NCI-H2196 (cell line): ENCODE measurements around the gene RTL10.
A peak's percentile ranks its signal among the peaks of the same experiment; 100 is the strongest.

Experiments used
- DNase-seq: peaks from one replicate; lab custom pipeline; 2025; ENCODE audit not compliant: unreplicated experiment; lab: John Stamatoyannopoulos, UW

Gene RTL10

GRCh38 chr22:19865141-19865829 is 10.6 kb upstream of the RTL10 start:
- no peak for DNase-seq

DNA sequence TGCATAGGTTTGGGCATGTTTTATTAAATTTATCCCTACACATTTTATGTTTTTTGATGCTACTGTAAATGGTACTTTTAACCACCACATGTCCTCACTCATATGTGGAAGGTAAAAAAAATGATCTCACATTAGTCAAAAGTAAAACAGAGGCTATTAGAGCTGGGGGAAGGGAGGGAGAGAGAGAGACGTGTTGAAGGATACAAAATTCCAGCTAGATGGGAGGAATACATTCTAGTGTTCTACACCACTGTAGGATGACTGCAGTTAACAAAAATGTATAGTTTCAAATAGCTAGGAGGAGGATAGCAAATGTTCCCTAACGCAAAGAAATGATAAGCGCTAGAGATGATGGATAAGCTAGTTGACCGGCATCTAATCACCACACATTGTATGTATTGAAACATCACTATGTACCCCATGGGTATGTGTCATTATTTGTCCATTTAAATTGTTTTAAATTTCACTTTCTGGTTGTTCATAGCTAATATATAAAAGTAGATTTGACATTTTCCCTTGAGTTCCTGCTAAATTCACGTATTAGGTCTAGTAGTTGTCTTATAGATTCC is 9.9 kb upstream of the RTL10 start:
- no peak for DNase-seq

- DNase-seq, result no peak
Measured at GRCh38 chr22:19863571-19863970, 8.9 kb upstream of the RTL10 start.

DNA sequence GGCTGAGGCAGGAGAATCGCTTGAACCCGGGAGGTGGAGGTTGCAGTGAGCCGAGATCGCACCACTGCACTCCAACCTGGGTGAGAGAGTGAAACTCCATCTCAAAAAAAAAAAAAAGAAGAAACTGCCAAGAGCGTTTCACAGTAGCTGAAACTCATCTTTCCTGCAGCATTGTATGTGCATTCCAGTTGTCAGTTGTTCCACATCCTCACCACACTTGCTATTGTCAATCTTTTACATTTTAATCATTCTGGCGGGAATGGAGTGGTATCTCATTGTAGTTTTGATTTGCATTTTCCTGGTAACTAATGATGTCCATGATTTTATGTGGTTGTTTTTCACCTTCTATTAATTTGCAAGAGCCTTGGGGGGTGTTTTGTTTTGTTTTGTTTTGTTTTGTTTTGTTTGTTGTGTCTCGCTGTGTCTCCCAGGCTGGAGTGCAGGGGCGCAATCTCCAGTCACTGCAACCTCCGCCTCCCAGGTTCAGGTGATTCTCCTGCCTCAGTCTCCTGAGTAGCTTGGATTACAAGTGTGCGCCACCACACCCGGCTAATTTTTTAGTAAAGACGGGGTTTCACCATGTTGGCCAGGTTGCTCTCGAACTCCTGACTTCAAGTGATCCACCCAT is 8.1 kb upstream of the RTL10 start:
- DNase-seq, result no peak

DNA sequence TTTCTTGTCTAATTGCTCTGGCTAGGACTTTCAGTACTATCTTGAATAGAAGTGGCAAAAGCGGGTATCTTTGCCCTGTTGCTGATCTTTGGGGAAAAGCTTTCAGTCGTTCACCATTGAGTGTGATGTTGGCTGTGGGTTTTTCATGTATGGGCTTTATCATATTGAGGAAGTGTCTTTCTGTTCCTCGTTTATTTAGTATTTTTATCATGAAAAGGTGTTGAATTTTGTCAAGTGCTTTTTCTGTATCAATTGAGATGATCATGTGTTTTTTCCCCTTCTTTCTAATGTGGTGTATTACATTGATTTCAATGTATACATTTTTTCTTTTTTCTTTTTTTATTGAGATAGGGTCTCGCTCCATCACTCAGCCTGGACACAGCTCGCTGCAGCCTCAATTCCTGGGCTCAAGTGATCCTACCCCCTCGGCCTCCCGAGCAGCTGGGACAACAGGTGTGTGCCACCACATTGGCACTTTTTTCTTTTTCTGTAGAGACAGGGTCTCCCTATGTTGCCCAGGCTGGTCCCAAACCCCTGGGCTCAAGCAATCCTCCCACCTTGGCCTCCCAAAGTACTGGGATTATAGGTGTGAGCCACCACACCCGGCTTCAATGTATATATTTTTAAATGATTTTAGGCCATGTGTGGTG is 5.3 kb upstream of the RTL10 start:
- DNase-seq, result no peak

DNA sequence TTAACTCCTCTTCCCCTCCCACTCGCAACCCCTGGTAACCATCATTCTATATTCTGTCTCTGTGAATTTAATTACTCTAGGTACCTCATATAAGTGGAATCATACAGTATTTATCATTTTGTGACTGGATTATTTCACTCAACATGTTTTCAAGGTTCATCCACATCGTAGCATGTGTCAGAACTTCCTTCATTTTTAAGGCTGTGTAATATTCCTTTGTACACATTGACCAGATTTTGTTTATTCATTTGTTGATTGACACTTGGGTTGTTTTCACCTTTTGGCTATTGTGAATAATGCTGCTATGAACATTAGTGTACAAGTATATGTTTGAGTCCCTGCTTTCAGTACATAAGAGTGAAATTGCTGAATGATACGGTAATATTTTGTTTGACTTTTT is 2.7 kb upstream of the RTL10 start:
- DNase-seq, result no peak

GRCh38 chr22:19855504-19856409 is 1.1 kb upstream of the RTL10 start:
- DNase-seq, result peak; percentile 60

GRCh38 chr22:19853879-19854777 is 546 bp downstream of the RTL10 start:
- DNase-seq, result no peak

GRCh38 chr22:19853058-19853878 is 1.4 kb downstream of the RTL10 start:
- no peak for DNase-seq

DNA sequence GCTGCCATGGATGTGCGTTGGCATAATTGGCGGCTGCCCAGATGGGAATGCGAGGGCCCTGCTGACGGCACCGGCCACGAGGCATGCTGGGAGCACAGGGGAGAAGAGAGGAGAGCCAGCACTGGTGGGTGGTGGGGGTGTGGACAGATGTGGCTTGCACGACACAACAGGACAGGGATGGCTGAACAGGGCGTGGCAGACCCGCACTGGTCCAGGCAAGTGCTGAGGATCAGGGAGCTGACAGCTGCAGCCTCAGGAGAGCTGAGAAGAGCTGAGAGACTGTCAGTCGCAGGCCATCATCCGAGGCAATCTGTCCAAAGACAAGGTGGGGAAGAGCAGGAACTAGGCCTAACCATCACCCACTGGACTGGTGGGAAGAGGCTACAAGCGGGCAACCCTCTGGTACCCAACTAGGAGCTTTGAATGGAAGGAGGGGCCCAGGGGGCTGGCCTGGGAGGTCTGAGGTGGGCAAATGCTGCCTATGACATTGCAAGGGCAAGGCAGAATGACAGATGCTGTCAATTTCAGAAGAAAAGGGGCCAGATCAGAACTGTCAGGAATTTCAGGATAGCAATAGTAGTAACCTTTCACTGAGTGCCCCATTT is 2.4 kb downstream of the RTL10 start:
- DNase-seq, result no peak

DNA sequence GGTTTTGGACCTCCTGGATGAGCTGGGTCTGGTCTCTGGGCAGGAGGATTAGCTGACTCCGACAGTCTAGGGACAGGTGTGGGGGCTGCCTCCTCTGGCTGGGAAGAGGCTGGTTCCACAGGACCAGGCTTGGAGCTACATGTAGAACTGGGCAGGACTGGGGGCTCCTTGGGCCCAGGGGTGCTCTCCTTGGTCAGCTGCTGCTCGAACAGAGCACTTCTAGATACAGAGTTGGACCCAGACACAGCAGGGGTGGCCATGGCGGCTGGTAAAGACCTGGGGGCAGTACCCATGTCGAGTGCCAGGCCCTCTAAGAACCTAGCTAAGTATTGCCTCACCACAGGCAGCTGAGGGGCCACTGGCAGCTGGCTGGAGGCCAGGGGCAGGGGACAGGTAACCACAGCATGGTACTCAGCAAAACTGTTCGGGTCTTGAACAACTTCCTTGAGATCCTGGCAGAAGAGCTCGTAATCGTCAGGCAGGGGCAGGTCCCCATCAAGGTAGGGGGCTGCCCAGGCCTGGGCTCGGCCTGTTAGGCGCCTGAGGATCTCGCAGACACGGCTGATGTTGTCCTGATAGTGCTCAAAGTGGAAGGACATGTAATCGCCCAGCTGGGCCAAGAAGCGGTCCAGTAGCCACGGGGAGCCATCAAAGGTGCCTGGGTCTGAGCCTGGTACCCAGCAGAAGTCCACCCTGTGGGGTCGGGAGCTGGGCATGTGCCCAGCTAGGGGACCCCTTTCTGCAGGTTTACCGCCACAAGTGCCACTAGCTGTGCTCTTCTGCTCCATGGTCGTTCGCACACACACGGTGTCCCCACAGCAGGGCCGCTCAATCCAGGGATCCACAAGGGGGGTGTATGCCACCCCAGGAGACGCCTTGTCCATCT is 3.1 kb downstream of the RTL10 start:
- no peak for DNase-seq

DNA sequence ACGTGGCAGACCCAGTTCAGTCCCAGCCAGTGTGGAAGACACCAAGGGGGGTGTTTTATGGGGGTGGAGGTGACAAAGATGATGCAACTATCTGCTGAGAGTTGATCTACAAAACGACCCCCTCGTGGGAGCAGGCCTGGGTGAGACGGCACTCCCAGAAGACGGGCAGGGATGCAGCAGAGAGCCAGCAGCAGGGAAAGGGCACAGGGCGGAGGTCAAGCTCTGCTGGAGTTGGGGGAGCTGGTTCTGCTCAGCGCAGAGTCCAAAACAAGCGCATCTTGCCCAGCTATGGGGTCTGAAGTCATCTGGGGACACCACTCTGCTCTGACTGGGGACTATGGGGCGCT is 3.9 kb downstream of the RTL10 start:
- no peak for DNase-seq

GRCh38 chr22:19849835-19850762 is 4.6 kb downstream of the RTL10 start:
- no peak for DNase-seq

- peak; percentile 33 for DNase-seq
Measured at GRCh38 chr22:19848298-19849224, 6.1 kb downstream of the RTL10 start.

GRCh38 chr22:19847345-19847632 is 7.4 kb downstream of the RTL10 start:
- DNase-seq, result no peak
